Mesothelial cell of epicardium (in vitro differentiated cells): Measurements from ENCODE around the gene GSE1. TPM values are rescaled to one million over a fixed set of nuclear protein-coding genes. Genes with fewer than 3 reads are reported as not detected.

Experiments used
- DNase-seq, 2 experiments: peaks; one replicate each; pipeline ENCODE4 v3.0.0; 2021; ENCODE audit warnings: low spot score in 2 of 2; ENCODE audit not compliant: unreplicated experiment in 2 of 2
- H3K27ac Mint-ChIP-seq: 2 replicates; pipeline ENCODE4 v1.8.0; 2021; ENCODE audit warnings: mixed read lengths
- H3K27me3 Mint-ChIP-seq: 2 replicates; pipeline ENCODE4 v1.8.0; 2021; ENCODE audit warnings: low read depth, mixed read lengths
- H3K36me3 Mint-ChIP-seq: 2 replicates; pipeline ENCODE4 v1.8.0; 2021; ENCODE audit warnings: mixed read lengths
- H3K4me1 Mint-ChIP-seq: 2 replicates; pipeline ENCODE4 v1.8.0; 2021; ENCODE audit warnings: mixed read lengths
- H3K4me3 Mint-ChIP-seq: 2 replicates; pipeline ENCODE4 v1.8.0; 2021; ENCODE audit warnings: mild to moderate bottlenecking, moderate library complexity, mixed read lengths
- H3K9me3 Mint-ChIP-seq: 2 replicates; pipeline ENCODE4 v1.8.0; 2021; ENCODE audit warnings: mixed read lengths
- CTCF ChIP-seq: fragments of 200-600 bp; sonication (generic); IDR thresholded peaks from one replicate; pipeline ENCODE4 v1.5.0; 2021; ENCODE audit warnings: antibody characterized with exemption; ENCODE audit not compliant: unreplicated experiment
- total RNA-seq: library from RNA; stranded (reverse); gene quantifications from 3 replicates; pipeline ENCODE4 v1.2.1, GENCODE V29; 2021

The GSE1 gene
- total RNA-seq, 1 donor from 2014 or later: 218 TPM

- no peaks in the 10 kb centered on the region for H3K27me3 Mint-ChIP-seq
- peaks cover 8% of the 10 kb centered on the region for H3K36me3 Mint-ChIP-seq
- no peak for TF ChIP-seq CTCF
- H3K4me3 Mint-ChIP-seq: no peak overlapping the region
- no peaks in the 10 kb centered on the region for H3K4me1 Mint-ChIP-seq
- no peak for DNase-seq
- no peak overlapping the region for H3K27ac Mint-ChIP-seq
- H3K9me3 Mint-ChIP-seq: peaks cover 4% of the 10 kb centered on the region
These were observed 94.5 kb downstream of the GSE1 start for GRCh38 chr16:85707528-85708095.

- TF ChIP-seq CTCF: no peak
- no peak for DNase-seq
- H3K9me3 Mint-ChIP-seq: peaks cover 4% of the 10 kb centered on the region
- H3K4me1 Mint-ChIP-seq: no peaks in the 10 kb centered on the region
- no peaks in the 10 kb centered on the region for H3K27me3 Mint-ChIP-seq
- no peak overlapping the region for H3K4me3 Mint-ChIP-seq
- no peak overlapping the region for H3K27ac Mint-ChIP-seq
- H3K36me3 Mint-ChIP-seq: peaks cover 8% of the 10 kb centered on the region
These were observed 95.2 kb downstream of the GSE1 start for GRCh38 chr16:85708338-85708737.

- DNase-seq: no peak
- Mint-ChIP-seq H3K4me3 (no peak overlapping the region), H3K4me1 (peaks cover under 1% of the 10 kb centered on the region), H3K36me3 (peaks cover 8% of the 10 kb centered on the region), H3K27me3 (no peaks in the 10 kb centered on the region), H3K9me3 (peaks cover 4% of the 10 kb centered on the region), H3K27ac (no peak overlapping the region)
- TF ChIP-seq CTCF: no peak
These were observed 96.9 kb downstream of the GSE1 start for GRCh38 chr16:85709766-85710585.

- Mint-ChIP-seq H3K9me3 (peaks cover 4% of the 10 kb centered on the region), H3K4me1 (peaks cover 7% of the 10 kb centered on the region), H3K27me3 (peaks cover 4% of the 10 kb centered on the region), H3K4me3 (no peak overlapping the region), H3K27ac (no peak overlapping the region), H3K36me3 (peaks cover 8% of the 10 kb centered on the region)
- TF ChIP-seq CTCF: no peak
- DNase-seq: no peak
These were observed 97.6 kb downstream of the GSE1 start for GRCh38 chr16:85710732-85711131.

GRCh38 chr16:85711982-85712587 is 99.0 kb downstream of the GSE1 start:
- DNase-seq: no peak
- TF ChIP-seq CTCF: no peak
- no peak overlapping the region for H3K27ac Mint-ChIP-seq
- H3K27me3 Mint-ChIP-seq: peaks cover 8% of the 10 kb centered on the region
- H3K4me1 Mint-ChIP-seq: peaks cover 16% of the 10 kb centered on the region
- H3K9me3 Mint-ChIP-seq: peaks cover 4% of the 10 kb centered on the region
- H3K4me3 Mint-ChIP-seq: no peak overlapping the region
- peaks cover 7% of the 10 kb centered on the region for H3K36me3 Mint-ChIP-seq
